ENCODE data around the gene LMNA.

Gene LMNA

DNA sequence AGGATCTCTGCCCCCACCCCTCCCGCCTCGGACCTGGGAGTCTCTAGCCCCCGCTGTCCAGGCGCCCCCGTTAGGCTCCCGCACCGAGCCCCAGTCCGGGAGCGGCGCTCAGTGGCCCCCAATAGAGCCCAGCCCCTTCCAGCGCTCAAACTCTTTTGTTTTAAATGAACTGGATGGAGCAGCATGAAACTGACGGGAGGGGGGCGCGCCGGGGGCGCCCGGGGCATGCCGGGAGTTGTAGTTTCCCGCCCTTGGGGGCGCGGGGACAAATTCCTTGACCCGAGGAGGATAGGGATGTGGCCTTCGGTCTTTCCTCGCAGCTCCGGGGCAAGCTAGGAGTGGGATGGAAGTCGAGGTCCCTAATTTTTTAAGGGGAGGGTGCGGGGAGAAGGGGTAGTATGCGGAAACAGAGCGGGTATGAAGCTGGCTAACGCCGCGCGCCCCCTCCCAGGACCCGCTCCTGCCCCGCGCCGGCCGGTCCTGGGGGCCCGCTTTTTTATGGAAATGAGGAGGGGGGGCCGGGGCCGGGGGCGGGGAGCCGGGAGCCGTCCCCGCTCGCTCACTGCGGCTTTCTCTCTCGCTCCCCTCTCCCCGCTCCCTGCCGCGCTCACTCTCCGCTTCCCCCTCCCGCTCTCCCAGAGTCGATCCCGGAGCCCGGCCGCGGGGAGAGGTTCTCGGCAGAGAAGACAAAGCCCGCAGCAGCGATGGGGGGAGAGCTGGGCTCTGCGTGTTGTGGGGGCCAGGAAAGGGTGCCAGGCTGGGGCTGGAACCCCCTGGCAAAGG lies 32.0 kb upstream of the LMNA start, which contains the start of gene MEX3A:
Gene MEX3A, minus strand, starts transcription at position 157 of the 783 bp plus-strand sequence. CDS start 467 bp downstream, outside the sequence.
- peak; percentile 54 for DNase-seq

DNA sequence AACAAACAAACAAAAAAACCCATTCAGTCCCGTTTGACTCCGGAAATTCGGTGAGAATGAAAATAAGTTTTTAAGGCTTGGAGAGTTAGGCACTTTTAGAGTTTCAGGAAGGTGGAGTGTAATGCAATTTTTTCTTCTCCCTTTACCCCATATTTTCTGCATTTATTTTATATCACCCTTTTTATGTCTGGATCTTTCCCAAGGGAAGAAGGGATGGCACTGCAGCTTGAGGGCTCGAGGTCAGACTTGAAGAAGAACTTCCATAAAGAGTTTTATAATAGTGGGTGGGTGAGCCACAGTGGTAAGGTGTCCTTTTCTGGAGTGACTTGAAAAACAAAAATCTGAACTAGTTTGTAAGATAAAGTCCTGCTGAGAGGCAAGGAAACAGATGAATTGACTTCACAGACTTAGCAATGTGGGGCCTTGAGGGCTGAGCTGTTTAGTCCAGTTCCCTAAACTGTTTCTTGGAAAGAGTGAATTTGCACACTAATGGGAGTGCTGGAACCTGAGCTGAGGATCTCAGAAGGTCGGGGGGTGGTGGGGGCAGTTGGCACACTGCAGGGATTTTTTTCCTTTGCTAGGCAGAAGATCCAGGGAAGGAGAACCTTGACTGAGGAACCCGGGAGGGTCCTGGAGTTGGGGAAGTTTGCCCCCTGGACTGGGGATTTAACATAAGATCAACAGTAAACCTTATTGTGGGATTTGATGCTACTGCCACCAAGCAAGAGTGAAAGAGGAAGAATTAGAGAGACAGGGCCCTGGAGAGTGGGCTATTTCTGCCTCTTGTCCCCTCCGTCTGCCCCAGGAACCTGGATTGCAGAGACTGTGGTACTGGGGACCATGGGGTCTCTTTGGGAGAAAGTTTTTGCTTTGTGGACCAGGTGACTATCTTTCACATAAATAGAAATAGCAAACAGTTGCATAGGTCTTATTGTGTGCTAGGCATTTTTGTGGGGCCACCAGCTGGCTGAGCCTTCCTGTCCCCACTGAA lies 30.4 kb upstream of the LMNA start:
- DNase-seq, result peak; percentile 25

DNA sequence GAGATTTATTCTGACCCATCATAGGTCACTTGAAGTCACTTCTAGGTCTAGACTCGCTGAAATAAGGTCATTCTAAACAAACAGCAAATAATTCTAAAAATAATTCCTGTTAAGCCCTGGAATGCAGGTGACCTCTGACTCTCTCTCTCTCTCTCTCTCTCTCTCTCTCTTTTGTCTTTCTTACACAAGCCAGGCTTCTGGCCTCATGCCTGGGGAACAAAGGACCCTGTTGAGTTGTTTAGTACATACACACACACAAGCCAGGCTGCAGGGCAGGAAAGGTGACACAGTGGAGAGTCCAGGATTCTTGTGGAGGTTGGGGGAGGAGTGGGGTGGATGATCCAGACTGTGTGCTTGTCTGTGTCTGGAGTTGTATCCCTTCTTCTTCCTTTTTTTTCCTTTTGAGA lies 28.3 kb upstream of the LMNA start:
- DNase-seq, result no peak

DNA sequence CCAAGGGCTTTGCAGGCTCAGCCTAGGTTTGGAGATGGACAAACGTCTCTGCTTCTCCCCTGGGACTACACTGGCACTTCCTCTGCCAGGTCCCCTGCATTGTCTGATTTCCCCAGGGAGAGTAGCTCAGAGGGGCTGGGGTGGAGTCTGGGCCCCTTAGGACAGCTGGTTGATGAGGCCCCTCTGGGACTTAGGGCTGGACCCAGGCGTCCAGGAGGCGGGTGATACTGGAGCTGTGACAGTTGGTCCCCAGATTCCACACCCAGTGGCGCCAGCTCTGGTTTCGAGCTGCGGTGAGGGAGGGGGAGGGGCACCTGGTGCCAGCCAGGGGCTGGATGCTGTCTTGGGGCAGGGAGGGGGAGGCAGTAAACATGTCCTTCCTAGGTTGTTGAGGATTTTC lies 24.8 kb upstream of the LMNA start:
- no peak for DNase-seq

DNA sequence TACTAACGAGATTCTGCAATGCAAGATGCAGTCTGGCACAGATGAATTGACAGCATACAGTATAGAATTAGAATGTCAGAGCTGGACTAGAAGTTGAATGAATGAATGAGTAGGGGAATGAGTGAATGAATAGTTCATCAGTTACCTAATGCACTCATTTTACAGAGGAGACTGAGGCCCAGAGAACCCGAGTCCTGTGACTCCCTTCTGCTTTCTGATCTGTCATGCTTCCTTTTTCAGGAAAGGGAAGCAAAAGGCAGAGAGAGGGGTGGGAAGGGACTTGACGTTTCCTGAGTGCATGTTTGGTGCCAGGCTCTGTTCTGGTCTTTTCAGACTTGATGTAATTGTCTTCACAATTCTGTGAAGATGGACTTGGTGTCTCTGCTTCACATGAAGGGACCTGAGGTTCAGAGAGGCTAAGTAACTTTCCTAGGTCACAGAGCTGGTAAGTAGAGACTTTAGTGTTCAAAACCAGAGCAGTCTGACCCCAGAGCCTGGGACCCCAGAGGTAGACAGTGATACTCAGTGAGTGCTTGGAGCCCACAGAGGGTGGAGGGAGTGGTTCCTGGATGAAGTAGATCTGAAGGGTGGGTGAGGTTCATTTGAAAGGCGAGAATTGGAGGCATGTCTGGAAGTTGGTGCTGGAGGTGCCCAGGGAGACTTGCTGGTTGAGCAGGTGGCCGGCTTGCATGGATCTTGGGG lies 24.2 kb upstream of the LMNA start:
- DNase-seq, result peak; percentile 90

DNA sequence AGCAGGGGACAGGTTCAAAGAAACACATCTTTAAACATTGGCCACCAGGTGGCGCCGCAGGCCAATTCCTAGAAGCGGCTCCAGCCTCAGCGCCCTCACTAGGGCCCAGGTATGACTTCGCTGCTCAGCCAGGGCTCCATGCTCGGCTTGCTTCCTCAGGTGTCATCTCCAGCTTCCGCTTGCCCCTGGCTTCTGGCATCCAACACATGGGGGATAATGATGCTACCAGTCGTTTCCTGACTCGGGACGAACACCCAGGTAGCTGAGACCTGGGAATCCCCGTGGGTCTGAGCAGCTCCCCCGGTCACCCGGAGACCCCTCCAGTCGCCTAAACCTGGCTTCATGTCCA lies 23.7 kb upstream of the LMNA start:
- DNase-seq, result peak; percentile 73

DNA sequence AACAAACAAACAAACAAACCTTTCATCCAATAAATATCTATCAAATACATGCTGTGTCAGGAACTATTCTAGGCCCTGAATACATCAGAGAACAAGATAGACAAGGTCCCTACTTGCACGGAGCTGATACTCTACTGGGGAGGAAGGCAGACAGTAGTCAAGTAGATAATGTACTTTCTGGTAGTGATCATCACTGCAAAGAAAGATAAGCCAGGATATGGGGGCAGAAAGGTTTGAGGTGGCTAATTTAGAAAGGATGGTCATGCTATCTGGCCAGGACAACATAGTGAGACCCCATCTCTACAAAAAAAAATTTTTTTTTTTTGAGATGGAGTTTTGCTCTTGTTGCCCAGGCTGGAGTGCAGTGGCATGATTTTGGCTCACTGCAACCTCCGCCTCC lies 22.9 kb upstream of the LMNA start:
- no peak for DNase-seq

DNA sequence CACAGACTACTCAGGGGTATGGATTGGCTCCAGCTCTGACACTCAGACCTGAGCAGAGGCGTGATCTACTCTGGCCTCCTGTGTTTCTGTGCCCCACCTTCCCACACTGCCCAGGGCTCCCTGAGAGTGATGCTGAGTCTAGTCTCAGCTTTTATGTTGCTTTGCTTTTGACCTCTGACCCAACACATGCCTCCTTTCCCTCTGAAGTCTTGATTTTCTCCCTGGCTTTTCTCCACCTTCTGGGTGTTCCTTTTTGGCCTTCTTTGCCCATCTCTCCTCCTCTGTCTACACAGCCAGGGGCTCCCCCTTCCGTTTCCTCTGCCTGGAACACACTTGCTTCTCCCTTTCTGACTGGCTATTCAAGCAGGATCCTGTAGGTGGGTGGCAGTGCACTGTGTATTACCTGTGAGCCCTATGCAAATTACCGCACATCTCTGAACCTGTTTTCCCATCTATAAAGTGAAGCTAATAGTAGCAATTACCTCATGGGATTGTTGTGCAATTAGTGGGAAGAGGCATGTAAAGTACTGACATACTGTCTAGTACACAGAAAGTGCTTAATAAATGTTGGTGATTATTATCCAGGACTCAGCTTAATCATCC lies 18.5 kb upstream of the LMNA start:
- DNase-seq, result peak; percentile 60

DNA sequence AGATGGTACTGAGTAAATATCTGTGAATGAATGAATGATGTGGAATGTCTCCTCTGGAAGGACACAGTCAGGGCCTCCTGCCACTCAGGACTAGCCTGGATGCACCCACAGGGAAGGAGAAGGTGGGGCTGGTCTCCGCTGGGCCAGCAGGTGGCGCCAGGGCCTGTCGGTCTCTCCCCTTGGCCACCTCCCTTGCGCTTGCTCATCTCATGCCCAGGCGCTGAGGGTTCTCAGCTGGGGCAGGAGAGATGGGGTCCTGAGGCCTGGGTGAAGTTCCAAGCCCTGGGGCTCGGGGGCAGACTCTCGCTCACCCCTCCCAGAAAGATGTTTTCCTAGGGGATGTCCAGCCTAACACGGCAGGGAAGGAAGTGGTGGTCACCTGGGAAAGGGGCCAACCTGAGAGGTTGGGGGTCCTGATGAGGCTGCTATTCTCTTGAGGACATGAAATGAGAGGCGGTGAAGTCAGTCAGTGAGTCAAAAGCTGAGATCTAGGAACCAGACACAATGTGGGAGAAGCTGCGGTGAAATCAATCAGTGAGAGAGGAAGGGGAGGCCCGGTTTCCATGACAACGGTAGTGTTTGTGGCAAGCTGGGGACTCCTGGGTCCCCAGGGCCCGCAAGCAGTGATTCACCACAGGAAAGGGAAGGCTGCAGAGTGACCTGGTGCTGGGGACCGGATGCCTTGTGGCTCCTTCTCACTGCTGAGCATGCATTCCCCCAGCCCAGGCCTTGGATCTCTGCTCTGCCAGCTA lies 17.7 kb upstream of the LMNA start:
- DNase-seq, result peak; percentile 82

DNA sequence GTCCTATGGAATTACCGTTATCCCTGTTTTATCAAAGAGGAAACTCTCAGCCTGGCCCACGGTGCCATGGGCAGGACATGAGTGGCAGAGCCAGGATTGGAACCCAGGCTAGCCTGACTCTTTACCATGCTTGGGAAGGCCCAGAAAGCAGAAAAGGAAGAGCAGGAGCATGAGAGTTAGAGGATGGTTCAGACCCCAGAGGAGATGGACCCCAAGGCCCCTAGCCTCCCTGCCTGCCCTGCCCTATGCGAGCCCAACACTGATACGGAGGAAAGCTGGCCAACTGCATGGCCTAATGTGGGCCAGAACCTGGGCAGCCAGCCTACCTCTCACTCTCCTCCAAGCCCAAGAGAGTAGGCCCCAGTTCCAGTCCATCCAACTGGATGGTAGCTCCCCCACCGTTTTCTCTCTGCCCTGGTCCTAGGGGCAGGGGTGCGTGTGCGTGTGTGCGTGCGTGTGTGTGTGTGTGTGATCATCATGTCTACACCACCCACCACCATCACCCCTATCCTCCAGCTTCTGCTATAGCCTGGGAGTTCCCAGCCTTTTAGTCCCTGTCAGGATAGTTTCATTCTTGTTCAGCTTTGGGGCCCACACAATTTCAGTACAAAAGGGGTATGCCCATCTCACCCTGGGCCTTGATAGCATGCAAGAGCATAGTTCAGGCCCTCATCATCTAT lies 16.9 kb upstream of the LMNA start:
- DNase-seq, result peak; percentile 61

DNA sequence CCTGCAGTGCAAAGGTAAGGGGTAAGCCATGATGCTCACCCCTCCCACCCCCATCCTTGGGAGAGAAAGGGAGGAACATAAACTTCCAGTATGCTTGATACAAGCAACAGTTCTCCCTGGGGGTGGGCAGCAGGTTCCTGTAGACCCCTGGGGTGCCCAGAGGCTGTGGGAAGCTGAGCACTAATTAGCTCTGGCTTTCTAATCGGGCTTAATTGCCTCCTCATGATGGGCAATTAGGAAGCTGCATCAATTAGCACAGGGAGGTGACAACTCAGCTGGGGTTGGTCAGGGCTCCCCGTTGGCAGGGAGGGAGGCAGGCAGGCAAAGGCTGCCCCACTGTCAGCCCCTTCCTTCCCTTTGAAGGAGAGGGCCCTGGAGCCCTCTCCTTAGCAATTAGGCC lies 15.7 kb upstream of the LMNA start:
- DNase-seq, result no peak

DNA sequence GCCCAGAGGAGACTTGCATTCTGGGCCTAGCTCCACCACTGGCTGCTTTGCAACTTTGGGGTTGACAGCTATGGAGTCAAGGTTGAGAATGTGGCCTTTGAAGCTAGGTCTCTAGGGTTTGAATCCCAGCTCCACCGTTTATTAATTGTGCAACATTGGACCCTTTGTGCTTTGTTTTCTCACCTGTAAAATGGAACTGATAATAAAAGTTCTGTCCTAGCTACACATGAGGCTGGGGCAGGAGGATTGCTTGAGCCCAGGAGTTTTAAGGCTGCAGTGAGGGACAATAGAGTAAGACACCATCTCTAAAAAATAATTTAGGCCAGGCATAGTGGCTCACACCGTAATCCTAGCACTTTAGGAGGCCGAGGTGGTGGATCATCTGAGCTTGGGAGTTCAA lies 15.2 kb upstream of the LMNA start:
- DNase-seq, result no peak

DNA sequence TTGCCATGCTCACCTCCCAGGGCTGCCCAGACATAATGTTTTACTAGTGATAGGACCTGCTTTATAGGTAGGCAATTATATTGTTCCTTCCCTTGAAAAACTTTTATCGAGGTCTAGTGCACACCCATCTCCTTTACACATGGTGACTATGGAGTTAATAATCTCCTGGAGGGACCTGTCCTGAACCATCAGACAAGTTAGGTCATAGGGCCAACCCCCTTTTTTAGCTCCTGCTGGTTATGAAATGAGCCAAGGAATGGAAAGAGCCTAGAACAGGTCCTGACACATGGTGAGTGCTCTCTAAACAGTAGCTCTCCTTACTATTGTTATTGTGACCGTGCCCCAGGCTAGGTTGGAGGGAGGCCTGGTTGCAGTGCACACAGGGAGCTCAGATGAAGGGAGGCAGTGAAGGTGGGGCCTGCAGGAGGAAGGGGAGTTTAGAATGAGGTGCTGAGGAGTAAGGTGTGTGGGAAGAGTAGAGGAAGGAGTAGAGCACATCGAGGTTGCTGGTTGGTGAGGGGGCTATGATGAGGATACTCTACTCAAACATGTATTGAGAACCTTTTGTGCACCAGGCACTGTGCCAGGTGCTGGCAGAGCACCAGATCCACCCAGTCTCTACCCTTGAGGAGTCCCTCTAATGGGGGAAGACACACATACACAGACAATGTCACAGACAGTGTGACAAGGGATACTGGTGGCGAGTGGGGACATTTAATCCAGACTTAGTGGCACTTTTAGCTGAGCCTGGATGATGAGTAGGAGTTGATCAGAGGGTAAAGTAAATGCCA lies 14.1 kb upstream of the LMNA start:
- DNase-seq, result no peak

DNA sequence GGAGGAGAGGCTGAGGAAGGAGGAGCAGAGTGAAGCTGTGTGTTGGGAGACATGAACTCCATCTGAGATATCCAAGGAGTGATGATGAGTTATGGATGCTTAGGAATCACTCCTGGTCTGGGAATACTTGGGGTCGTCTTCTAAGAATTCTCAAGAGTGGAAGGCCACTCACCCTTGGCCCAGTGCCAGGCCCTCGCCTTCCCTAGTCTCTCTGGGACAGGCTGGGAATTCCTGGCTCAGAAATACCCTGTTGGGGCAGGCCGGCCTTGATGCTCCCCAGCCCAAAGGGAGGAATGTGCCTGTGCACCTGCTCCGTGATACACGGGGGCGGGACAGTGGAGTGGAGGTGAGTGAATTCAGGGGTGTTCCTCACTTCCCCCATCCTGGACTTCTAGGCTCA lies 12.6 kb upstream of the LMNA start:
- DNase-seq, result no peak

DNA sequence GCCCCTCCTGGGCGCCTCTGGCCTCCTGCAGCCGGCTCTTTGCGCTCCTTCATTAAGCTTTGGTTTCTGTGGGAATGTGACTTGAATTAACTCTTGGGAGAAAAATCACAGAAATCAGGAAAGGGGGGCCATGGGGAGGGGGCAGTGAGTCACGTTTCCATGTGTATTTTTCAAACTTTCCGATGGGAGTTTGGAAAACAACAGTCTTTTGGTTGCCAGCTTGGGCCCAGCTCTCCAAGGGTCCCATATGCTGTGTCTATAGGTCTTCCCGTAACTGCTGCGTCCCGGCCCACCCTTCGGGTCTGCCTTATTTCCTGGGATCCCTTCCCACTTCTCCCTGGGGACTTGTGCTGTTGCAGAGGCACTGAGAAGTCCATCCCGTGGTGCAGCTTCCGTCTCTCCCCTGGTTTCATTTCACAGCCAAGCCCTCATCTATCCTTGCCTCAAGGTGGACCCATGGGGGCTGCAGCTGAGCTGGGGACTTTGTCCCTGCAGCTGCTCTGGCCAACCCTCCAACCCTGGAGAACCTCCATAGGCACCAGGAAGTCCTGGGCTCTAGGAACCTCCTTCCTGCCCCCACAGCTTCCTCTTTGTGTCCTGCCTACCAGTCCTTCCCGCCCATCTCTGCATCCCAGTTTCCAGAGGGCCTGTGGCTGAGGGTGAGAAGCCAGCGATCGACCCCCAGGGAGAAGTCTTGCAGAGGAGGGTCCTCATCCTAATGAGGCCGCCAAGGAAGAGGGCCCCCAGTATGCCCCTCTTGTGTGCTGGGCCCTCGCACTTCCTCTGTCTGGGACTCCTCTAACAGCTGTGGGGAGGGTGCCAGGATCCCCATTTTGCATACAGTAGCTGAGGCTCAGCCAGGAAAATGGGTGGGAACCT lies 11.6 kb upstream of the LMNA start:
- peak; percentile 58 for DNase-seq

DNA sequence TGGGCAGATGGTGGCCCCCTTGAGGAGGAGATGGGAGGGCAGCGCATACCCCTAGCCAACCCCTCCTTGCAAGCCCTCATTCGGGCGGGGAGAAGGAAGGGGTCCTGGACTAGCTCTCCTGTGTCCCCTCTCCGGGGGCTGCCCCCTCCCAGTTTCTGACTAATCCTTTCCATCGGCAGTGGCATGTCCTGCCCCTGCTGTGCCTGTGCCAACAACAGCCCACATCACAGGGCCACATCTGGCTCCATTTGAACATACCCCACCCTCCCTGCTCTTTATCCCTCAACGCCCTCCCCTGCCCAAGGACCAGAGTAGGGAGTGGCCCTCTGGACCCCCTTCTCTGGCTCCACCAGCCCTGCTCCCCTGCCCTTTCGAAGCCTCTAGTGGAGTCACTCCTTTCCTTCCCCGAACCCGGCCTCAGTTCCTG lies 11.0 kb upstream of the LMNA start:
- DNase-seq, result peak; percentile 20

DNA sequence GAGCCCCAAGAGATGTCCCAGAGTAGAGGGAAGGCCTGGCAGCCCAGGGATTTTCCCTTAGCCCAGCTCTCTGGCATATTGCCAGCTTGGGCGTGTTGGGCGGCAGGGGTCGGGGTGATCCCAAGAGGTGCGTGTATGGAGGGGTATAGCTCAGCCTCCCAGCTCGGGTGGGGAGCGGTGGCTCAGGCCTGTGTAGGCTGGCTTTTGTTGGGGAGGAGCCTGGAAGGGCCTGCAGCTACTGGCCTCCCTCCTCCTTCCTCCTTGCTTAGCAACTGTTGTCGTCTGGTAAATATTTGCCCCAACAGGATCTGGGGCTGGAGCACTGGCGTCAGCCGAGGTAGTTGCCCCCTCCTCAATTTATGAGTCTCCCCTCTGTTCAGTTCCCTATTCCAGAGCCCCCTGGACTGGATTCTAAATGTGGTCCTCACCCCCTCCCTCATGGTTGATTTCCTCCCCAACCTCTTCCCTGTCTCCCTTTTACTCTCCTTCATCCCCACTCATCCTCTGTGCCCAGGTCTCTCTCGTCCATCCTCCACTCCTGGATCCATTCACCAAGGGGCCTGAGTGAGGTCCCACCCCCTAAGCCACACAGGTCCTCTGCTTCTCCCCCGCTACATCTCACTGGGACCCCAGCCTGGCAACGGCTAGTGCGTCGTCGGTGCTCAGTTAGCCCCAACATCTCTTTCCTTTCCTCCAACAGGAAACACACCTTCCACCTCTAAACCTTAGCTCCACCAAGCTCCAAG lies 10.3 kb upstream of the LMNA start:
- DNase-seq, result peak; percentile 56
